ENCODE data around the gene HCK.
"Not testable (repeated sequence)": the region's sequence is repeated elsewhere in the genome, so short reads cannot be mapped to it uniquely, and the experiment has no call there.

Gene HCK

DNA sequence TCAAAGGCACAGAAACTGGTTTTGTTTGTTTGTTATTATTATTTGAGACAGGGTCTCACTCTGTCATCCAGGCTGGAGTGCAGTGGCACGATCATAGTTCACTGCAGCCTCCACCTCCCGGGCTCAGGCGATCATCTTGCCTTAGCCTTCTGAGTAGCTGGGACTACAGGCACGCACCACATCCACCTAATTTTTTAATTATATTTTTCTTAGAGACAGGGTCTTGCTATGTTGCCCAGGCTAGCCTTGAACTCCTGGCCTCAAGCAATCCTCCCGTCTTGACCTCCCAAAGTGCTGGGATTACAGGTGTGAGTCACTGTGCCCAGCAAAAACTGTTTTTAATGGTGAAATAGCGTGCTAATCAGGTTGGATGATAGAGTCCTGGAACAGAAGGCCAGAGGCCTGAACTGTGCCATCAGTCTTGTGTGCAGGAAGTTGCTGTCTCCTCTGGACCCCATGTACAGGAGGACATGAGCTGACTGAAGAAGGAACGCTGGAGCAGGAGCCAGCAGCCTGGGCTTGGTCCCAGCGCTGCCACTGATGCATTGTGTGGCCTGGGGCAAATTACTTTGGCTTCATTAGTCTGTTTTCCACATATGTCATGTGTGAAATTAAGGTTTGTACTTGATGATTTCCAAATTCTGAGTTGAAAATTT, 62.4 kb downstream of the HCK start:
- TF ChIP-seq EZH2phosphoT487 (IDR thresholded peaks at IDR 0.05; ENCODE audit: low read length) (no peak), EZH2 (optimal IDR thresholded peaks at IDR 0.05; ENCODE audit: low read depth, low read length) (no peak)
- TF ChIP-seq, protein P1, sequence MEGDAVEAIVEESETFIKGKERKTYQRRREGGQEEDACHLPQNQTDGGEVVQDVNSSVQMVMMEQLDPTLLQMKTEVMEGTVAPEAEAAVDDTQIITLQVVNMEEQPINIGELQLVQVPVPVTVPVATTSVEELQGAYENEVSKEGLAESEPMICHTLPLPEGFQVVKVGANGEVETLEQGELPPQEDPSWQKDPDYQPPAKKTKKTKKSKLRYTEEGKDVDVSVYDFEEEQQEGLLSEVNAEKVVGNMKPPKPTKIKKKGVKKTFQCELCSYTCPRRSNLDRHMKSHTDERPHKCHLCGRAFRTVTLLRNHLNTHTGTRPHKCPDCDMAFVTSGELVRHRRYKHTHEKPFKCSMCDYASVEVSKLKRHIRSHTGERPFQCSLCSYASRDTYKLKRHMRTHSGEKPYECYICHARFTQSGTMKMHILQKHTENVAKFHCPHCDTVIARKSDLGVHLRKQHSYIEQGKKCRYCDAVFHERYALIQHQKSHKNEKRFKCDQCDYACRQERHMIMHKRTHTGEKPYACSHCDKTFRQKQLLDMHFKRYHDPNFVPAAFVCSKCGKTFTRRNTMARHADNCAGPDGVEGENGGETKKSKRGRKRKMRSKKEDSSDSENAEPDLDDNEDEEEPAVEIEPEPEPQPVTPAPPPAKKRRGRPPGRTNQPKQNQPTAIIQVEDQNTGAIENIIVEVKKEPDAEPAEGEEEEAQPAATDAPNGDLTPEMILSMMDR (IDR thresholded peaks at IDR 0.05; ENCODE audit: low read length): no peak
- Histone ChIP-seq H3K9me3 (replicated peaks; ENCODE audit: insufficient read depth, low read length) (no peaks in the 10 kb centered on the region), H3K4me1 (ENCODE audit: low read length) (peaks cover 13% of the 10 kb centered on the region), H3K9ac (ENCODE audit: low read length) (no peak overlapping the region), H3K9me2 (replicated peaks; ENCODE audit: insufficient read depth, low read length) (no peaks in the 10 kb centered on the region), H3K36me3 (replicated peaks; ENCODE audit: insufficient read depth, low read length) (no peaks in the 10 kb centered on the region), H3K27ac (ENCODE audit: low read length) (no peak overlapping the region), H2AFZ (ENCODE audit: low read length) (no peak overlapping the region), H3F3A (ENCODE audit: insufficient read depth, low read length) (peaks cover 7% of the 10 kb centered on the region), H3K4me3 (ENCODE audit: low read length) (no peak overlapping the region), H3K4me2 (ENCODE audit: low read depth, low read length) (no peak overlapping the region), H3K27me3 (replicated peaks; ENCODE audit: insufficient read depth, low read length) (no peaks in the 10 kb centered on the region), H3K79me2 (ENCODE audit: low read length) (peaks cover 98% of the 10 kb centered on the region), H4K20me1 (ENCODE audit: insufficient read depth, low read length) (peaks cover 12% of the 10 kb centered on the region; the same call in 1 of the 2 replicates)
- no peak for DNase-seq

DNA sequence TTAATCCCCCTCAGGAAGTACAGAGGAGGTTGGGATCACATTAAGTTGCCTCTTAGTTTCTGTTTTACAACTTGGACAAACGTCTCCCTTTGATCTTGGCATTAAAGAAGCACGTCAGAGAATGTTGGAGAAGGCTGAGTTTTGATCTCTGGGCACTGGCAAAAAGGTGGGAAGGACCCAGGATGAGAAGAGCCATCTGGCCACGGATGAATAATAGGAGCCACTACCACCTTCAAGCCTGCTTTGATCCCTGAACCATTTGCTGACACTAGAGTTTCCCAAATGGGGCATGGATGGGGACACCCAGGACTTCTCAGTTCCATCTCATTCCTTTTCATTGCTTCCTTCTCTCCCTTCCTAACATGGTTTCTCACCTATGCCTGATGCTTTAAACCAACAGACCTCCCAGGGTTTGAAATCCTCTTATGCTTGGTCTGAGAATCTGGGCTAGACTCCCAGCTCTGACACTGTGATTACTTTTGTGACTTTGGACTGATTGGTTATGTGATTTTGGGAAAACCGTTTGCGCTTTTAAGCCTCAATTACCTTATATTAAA, 63.2 kb downstream of the HCK start:
- H3K4me3 ChIP-seq (ENCODE audit: low read length): no peak overlapping the region
- no peak overlapping the region for H3K27ac ChIP-seq (ENCODE audit: low read length)
- H3K9me2 ChIP-seq (replicated peaks; ENCODE audit: insufficient read depth, low read length): no peaks in the 10 kb centered on the region
- peaks cover 13% of the 10 kb centered on the region for H3K4me1 ChIP-seq (ENCODE audit: low read length)
- H2AFZ ChIP-seq (ENCODE audit: low read length): no peak overlapping the region
- TF ChIP-seq, protein P1 (IDR thresholded peaks at IDR 0.05; ENCODE audit: low read length): no peak
- TF ChIP-seq EZH2 (optimal IDR thresholded peaks at IDR 0.05; ENCODE audit: low read depth, low read length) (no peak), EZH2phosphoT487 (IDR thresholded peaks at IDR 0.05; ENCODE audit: low read length) (no peak)
- no peak for DNase-seq
- H3K9me3 ChIP-seq (replicated peaks; ENCODE audit: insufficient read depth, low read length): no peaks in the 10 kb centered on the region
- H3K4me2 ChIP-seq (ENCODE audit: low read depth, low read length): no peak overlapping the region
- H3K27me3 ChIP-seq (replicated peaks; ENCODE audit: insufficient read depth, low read length): no peaks in the 10 kb centered on the region
- peaks cover 12% of the 10 kb centered on the region; the same call in 1 of the 2 replicates for H4K20me1 ChIP-seq (ENCODE audit: insufficient read depth, low read length)
- no peak overlapping the region for H3K9ac ChIP-seq (ENCODE audit: low read length)
- peaks cover 7% of the 10 kb centered on the region for H3F3A ChIP-seq (ENCODE audit: insufficient read depth, low read length)
- H3K79me2 ChIP-seq (ENCODE audit: low read length): peaks cover 98% of the 10 kb centered on the region
- H3K36me3 ChIP-seq (replicated peaks; ENCODE audit: insufficient read depth, low read length): no peaks in the 10 kb centered on the region

DNA sequence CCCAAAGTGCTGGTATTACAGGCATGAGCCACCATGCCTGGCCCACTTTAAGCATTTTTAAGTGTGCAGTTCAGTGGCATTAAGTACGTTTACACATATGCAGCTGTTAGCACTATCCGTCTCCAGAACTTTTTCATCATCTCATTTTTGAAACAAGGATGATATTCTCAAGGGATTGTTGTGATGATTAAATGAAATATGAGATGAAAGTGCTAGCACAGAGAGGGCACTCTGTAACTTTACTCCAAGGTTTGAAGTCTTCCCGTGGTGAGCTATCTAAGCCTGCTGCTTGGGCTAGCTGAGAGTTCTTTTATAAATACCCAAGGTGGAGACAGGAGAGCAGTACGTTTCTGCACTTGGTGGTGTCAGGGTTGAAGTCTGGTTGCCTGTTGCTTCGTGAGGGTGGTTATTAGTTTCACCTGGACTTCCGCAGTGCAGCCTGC, 64.1 kb downstream of the HCK start:
- no peaks in the 10 kb centered on the region for H3K9me3 ChIP-seq (replicated peaks; ENCODE audit: insufficient read depth, low read length)
- DNase-seq: no peak
- H3K79me2 ChIP-seq (ENCODE audit: low read length): peaks cover 97% of the 10 kb centered on the region
- H3K9me2 ChIP-seq (replicated peaks; ENCODE audit: insufficient read depth, low read length): no peaks in the 10 kb centered on the region
- H3F3A ChIP-seq (ENCODE audit: insufficient read depth, low read length): peaks cover under 1% of the 10 kb centered on the region; the same call in 1 of the 2 replicates
- H3K9ac ChIP-seq (ENCODE audit: low read length): no peak overlapping the region
- no peak overlapping the region for H2AFZ ChIP-seq (ENCODE audit: low read length)
- H3K27me3 ChIP-seq (replicated peaks; ENCODE audit: insufficient read depth, low read length): no peaks in the 10 kb centered on the region
- TF ChIP-seq EZH2phosphoT487 (IDR thresholded peaks at IDR 0.05; ENCODE audit: low read length) (no peak), EZH2 (optimal IDR thresholded peaks at IDR 0.05; ENCODE audit: low read depth, low read length) (no peak)
- no peaks in the 10 kb centered on the region for H3K36me3 ChIP-seq (replicated peaks; ENCODE audit: insufficient read depth, low read length)
- no peak overlapping the region for H3K4me2 ChIP-seq (ENCODE audit: low read depth, low read length)
- H4K20me1 ChIP-seq (ENCODE audit: insufficient read depth, low read length): peaks cover 12% of the 10 kb centered on the region; the same call in 1 of the 2 replicates
- H3K27ac ChIP-seq (ENCODE audit: low read length): no peak overlapping the region
- no peak overlapping the region for H3K4me3 ChIP-seq (ENCODE audit: low read length)
- H3K4me1 ChIP-seq (ENCODE audit: low read length): peaks cover 5% of the 10 kb centered on the region

DNA sequence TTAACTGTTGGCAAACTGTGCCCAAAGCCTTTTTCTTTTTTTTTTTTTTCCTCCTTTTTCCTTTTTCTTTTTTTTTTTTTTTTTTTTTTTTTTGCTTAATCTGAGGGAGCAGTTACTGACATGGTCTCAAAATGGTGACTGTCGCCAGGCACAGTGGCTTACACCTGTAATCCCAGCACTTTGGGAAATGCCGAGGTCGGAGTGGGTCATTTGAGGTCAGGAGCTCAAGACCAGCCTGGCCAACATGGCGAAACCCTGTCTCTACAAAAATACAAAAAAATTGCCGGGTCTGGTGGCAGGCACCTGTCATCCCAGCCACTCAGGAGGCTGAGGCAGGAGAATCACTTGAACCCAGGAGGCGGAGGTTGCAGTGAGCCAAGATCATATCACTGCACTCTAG, 64.8 kb downstream of the HCK start:
- H3K9me2 ChIP-seq (replicated peaks; ENCODE audit: insufficient read depth, low read length); H3F3A ChIP-seq (ENCODE audit: insufficient read depth, low read length); H3K9ac ChIP-seq (ENCODE audit: low read length); H3K4me1 ChIP-seq (ENCODE audit: low read length); H3K4me2 ChIP-seq (ENCODE audit: low read depth, low read length); H3K27ac ChIP-seq (ENCODE audit: low read length); H2AFZ ChIP-seq (ENCODE audit: low read length); DNase-seq; H3K9me3 ChIP-seq (replicated peaks; ENCODE audit: insufficient read depth, low read length); H3K27me3 ChIP-seq (replicated peaks; ENCODE audit: insufficient read depth, low read length); H3K36me3 ChIP-seq (replicated peaks; ENCODE audit: insufficient read depth, low read length); H3K4me3 ChIP-seq (ENCODE audit: low read length): not testable (repeated sequence)
- Histone ChIP-seq H4K20me1 (ENCODE audit: insufficient read depth, low read length) (peaks cover 12% of the 10 kb centered on the region; the same call in 1 of the 2 replicates), H3K79me2 (ENCODE audit: low read length) (peaks cover 90% of the 10 kb centered on the region)

DNA sequence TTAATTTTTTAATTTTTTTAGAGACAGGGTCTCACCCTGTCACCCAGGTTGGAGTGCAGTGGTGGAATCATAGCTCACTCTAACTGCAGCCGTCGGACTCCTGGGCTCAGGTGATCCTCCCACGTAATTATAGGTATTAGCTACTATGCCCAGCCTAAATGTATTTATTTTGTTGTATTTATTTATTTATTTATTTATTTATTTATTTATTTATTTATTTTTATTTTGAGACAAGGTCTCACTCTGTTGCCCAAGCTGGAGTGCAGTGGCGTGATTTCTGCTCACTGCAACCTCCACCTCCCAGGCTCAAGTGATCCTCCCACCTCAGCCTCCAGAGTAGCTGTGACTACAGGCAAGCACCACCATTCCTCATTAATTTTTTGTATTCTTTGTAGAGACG, 66.4 kb downstream of the HCK start:
- not testable (repeated sequence) for H3K27ac ChIP-seq (ENCODE audit: low read length); H3K36me3 ChIP-seq (replicated peaks; ENCODE audit: insufficient read depth, low read length); H3K4me1 ChIP-seq (ENCODE audit: low read length); DNase-seq; H3K9me2 ChIP-seq (replicated peaks; ENCODE audit: insufficient read depth, low read length); H3K27me3 ChIP-seq (replicated peaks; ENCODE audit: insufficient read depth, low read length); H3K9me3 ChIP-seq (replicated peaks; ENCODE audit: insufficient read depth, low read length); H3K9ac ChIP-seq (ENCODE audit: low read length); H2AFZ ChIP-seq (ENCODE audit: low read length); H4K20me1 ChIP-seq (ENCODE audit: insufficient read depth, low read length); H3F3A ChIP-seq (ENCODE audit: insufficient read depth, low read length); H3K4me2 ChIP-seq (ENCODE audit: low read depth, low read length); H3K4me3 ChIP-seq (ENCODE audit: low read length)
- peaks cover 73% of the 10 kb centered on the region for H3K79me2 ChIP-seq (ENCODE audit: low read length)
